HCT116 (cell line): ENCODE measurements around the gene PCNT. TPM values are rescaled to one million over a fixed set of nuclear protein-coding genes. Genes with fewer than 3 reads are reported as not detected.

Experiments
- ATAC-seq: fragments of 200-7000 bp; cut with Tn5 transposase; 2 replicates; pipeline ENCODE4 v1.9.1; 2020; ENCODE audit warnings: mild to moderate bottlenecking, moderate library complexity
- BruUV-seq: library from RNA; stranded (reverse); fragments of 400-500 nt; replicated peaks from 2 replicates; lab custom pipeline; 2021; lab: Mats Ljungman, UMichigan
- CTCF ChIA-PET: fragments of 300-600 bp; sonication (Branson Sonifier 250); formaldehyde crosslinking; loops from one replicate; lab custom pipeline; 2021; ENCODE audit warnings: antibody characterized with exemption; lab: Charles Lee
- POLR2A ChIA-PET: fragments of 300-600, 350-600 bp; sonication (Branson Sonifier 250); formaldehyde crosslinking; loops from one replicate; lab custom pipeline; 2021; ENCODE audit warnings: antibody characterized with exemption; lab: Charles Lee
- RAD21 ChIA-PET, 2 experiments: fragments of 300-600 bp; sonication (Branson Sonifier 250); formaldehyde crosslinking; loops; one replicate each; lab custom pipeline; 2023; ENCODE audit warnings: low total read pairs in 2 of 2; ENCODE audit not compliant: uncharacterized antibody in 2 of 2, unreplicated experiment in 2 of 2, low non-redundant PET in 1 of 2; lab: Charles Lee
- DNase-seq: peaks from one replicate; pipeline ENCODE4 v3.0.0-alpha.2; 2010; ENCODE audit warnings: low read depth, low spot score
- H2AFZ ChIP-seq: fragments of 200-600 bp; shearing (Covaris generic), sonication (generic); 2 replicates; pipeline ENCODE4 v1.6.1; 2017; ENCODE audit warnings: low read depth, mixed run types, mixed read lengths, antibody characterized with exemption, low read length; ENCODE audit not compliant: poor library complexity, severe bottlenecking
- H3K27ac ChIP-seq: 2 replicates; pipeline ENCODE4 v1.5.1; 2012; ENCODE audit warnings: low read depth, low read length
- H3K27me3 ChIP-seq: fragments of 200-600 bp; sonication (generic); 2 replicates; pipeline ENCODE4 v1.6.1; 2016; ENCODE audit warnings: mixed run types, low read length, mixed read lengths; ENCODE audit not compliant: insufficient read depth
- H3K36me3 ChIP-seq, 2 experiments: fragments of 200-500 bp in 1 of 2; fragments of 200-600 bp in 1 of 2; sonication (Bioruptor generic) in 1 of 2; sonication (generic) in 1 of 2; 2 replicates each; pipeline versions ENCODE4 v1.5.1 to v1.6.1; 2014 to 2016; ENCODE audit warnings: low read length in 2 of 2, inconsistent platforms in 1 of 2, mixed read lengths in 1 of 2, mixed run types in 1 of 2; ENCODE audit not compliant: insufficient read depth in 2 of 2, control insufficient read depth in 1 of 2
- H3K4me1 ChIP-seq, 2 experiments: fragments of 200-600 bp in 1 of 2; sonication (generic) in 1 of 2; 2 replicates each; pipeline versions ENCODE4 v1.5.1 to v1.6.1; 2012 to 2017; ENCODE audit warnings: low read length in 2 of 2, inconsistent platforms in 1 of 2, mild to moderate bottlenecking in 1 of 2, mixed read lengths in 1 of 2, mixed run types in 1 of 2, moderate library complexity in 1 of 2; ENCODE audit not compliant: insufficient read depth in 2 of 2, control insufficient read depth in 1 of 2
- H3K4me2 ChIP-seq: fragments of 200-600 bp; sonication (generic); 2 replicates; pipeline ENCODE4 v1.6.1; 2017; ENCODE audit warnings: mixed run types, low read length, mixed read lengths
- H3K4me3 ChIP-seq, 2 experiments: fragments of 200-600 bp in 1 of 2; sonication (generic) in 1 of 2; replicated peaks in 1 of 2; 2 replicates each; pipeline ENCODE4 v1.5.1; 2011 to 2016; ENCODE audit warnings: low read length in 2 of 2, control low read depth in 1 of 2, low read depth in 1 of 2, mild to moderate bottlenecking in 1 of 2, mixed read lengths in 1 of 2, mixed run types in 1 of 2
- H3K79me2 ChIP-seq: fragments of 200-600 bp; sonication (generic); 2 replicates; pipeline ENCODE4 v1.6.1; 2017; ENCODE audit warnings: mild to moderate bottlenecking, mixed run types, low read length, moderate library complexity, mixed read lengths; ENCODE audit not compliant: insufficient read depth
- H3K9ac ChIP-seq: fragments of 200-600 bp; sonication (generic); 2 replicates; pipeline ENCODE4 v1.6.1; 2016; ENCODE audit warnings: low read length, mixed read lengths
- H3K9me2 ChIP-seq: fragments of 200-600 bp; sonication (generic), shearing (Covaris generic); 2 replicates; pipeline ENCODE4 v1.6.1; 2017; ENCODE audit warnings: mixed run types, mild to moderate bottlenecking, moderate library complexity; ENCODE audit not compliant: insufficient read depth
- H3K9me3 ChIP-seq, 2 experiments: fragments of 200-500 bp in 1 of 2; fragments of 200-600 bp in 1 of 2; sonication (Bioruptor generic) in 1 of 2; sonication (generic) in 1 of 2; 2 replicates each; pipeline ENCODE4 v1.6.1; 2014 to 2017; ENCODE audit warnings: low read length in 2 of 2, mixed read lengths in 2 of 2, inconsistent platforms in 1 of 2, low read depth in 1 of 2, mild to moderate bottlenecking in 1 of 2, mixed run types in 1 of 2, moderate library complexity in 1 of 2; ENCODE audit not compliant: control insufficient read depth in 1 of 2, insufficient read depth in 1 of 2
- H4K20me1 ChIP-seq: fragments of 200-600 bp; sonication (generic), shearing (Covaris generic); 2 replicates; pipeline ENCODE4 v1.6.1; 2017; ENCODE audit warnings: mixed run types, mild to moderate bottlenecking, moderate library complexity; ENCODE audit not compliant: insufficient read depth
- CBX3 ChIP-seq: IDR thresholded peaks from 2 replicates; pipeline ENCODE4 v1.6.1; 2012; ENCODE audit warnings: low read depth
- CEBPB ChIP-seq: IDR thresholded peaks from 2 replicates; pipeline ENCODE4 v1.6.1; 2012; ENCODE audit warnings: low read depth
- ELF1 ChIP-seq: IDR thresholded peaks from 2 replicates; pipeline ENCODE4 v1.6.1; 2012; ENCODE audit warnings: low read depth, borderline replicate concordance
- EZH2 ChIP-seq: fragments of 200-600 bp; sonication (generic); IDR thresholded peaks from 2 replicates; pipeline ENCODE4 v1.6.1; 2017; ENCODE audit warnings: antibody characterized with exemption, mixed run types
- EZH2phosphoT487 ChIP-seq: fragments of 200-600 bp; IDR thresholded peaks from 2 replicates; pipeline ENCODE4 v1.6.1; 2018; ENCODE audit warnings: antibody characterized with exemption, borderline replicate concordance
- JUND ChIP-seq: IDR thresholded peaks from 2 replicates; pipeline ENCODE4 v1.6.1; 2012
- POLR2A ChIP-seq: IDR thresholded peaks from 2 replicates; pipeline ENCODE4 v1.7.0; 2011; ENCODE audit warnings: borderline replicate concordance; ENCODE audit not compliant: insufficient read depth, insufficient read length; ENCODE audit errors: extremely low read depth
- POLR2AphosphoS5 ChIP-seq: IDR thresholded peaks from 2 replicates; pipeline ENCODE4 v1.6.1; 2011; ENCODE audit warnings: mild to moderate bottlenecking, low read depth, low read length, moderate library complexity
- RAD21 ChIP-seq: IDR thresholded peaks from 2 replicates; pipeline ENCODE4 v1.6.1; 2012; ENCODE audit warnings: low read depth, mild to moderate bottlenecking
- SP1 ChIP-seq: IDR thresholded peaks from 2 replicates; pipeline ENCODE4 v1.6.1; 2012; ENCODE audit warnings: low read depth
- SRF ChIP-seq: IDR thresholded peaks from 2 replicates; pipeline ENCODE4 v1.6.1; 2012; ENCODE audit warnings: low read depth
- ZFX ChIP-seq: fragments of 450-650 bp; IDR thresholded peaks from 2 replicates; pipeline ENCODE4 v1.6.1; 2017
- ZNF274 ChIP-seq: fragments of 200-500 bp; sonication (Bioruptor generic); IDR thresholded peaks from 2 replicates; pipeline ENCODE4 v1.6.1; 2014; ENCODE audit warnings: mild to moderate bottlenecking, low read depth, low read length, inconsistent platforms
- intact Hi-C: fragments of 100-400 bp; cut with micrococcal nuclease; formaldehyde crosslinking; loops from 2 replicates; pipeline ENCODE4 v1.10.0; 2022
- total RNA-seq: library from RNA; stranded (reverse); gene quantifications from one replicate; pipeline ENCODE4 v1.2.1, GENCODE V29; 2021; ENCODE audit not compliant: unreplicated experiment
- TF ChIP-seq, protein P1 (sequence below): IDR thresholded peaks from 2 replicates; pipeline ENCODE4 v1.6.1; 2012
- TF ChIP-seq, protein P2 (sequence below): IDR thresholded peaks from 2 replicates; pipeline ENCODE4 v1.6.1; 2011; ENCODE audit warnings: mild to moderate bottlenecking, low read length, moderate library complexity; ENCODE audit not compliant: insufficient replicate concordance; ENCODE audit errors: extremely low read depth
- TF ChIP-seq, protein P3 (sequence below): IDR thresholded peaks from 2 replicates; pipeline ENCODE4 v1.6.1; 2012
- TF ChIP-seq, protein P4 (sequence below), 3 experiments: fragments of 200-600 bp in 1 of 3; sonication (generic) in 1 of 3; IDR thresholded peaks in 2 of 3; conservative IDR thresholded peaks in 1 of 3; 2 replicates each; pipeline ENCODE4 v1.5.1; 2012 to 2017; ENCODE audit warnings: low read depth in 2 of 3, low read length in 2 of 3, antibody characterized with exemption in 1 of 3, borderline replicate concordance in 1 of 3, control low read depth in 1 of 3, mild to moderate bottlenecking in 1 of 3, mixed read lengths in 1 of 3, mixed run types in 1 of 3, moderate library complexity in 1 of 3; ENCODE audit not compliant: insufficient read depth in 1 of 3

PCNT gene
- total RNA-seq, 1 experiment from 2014 or later = 43.6 TPM

DNA sequence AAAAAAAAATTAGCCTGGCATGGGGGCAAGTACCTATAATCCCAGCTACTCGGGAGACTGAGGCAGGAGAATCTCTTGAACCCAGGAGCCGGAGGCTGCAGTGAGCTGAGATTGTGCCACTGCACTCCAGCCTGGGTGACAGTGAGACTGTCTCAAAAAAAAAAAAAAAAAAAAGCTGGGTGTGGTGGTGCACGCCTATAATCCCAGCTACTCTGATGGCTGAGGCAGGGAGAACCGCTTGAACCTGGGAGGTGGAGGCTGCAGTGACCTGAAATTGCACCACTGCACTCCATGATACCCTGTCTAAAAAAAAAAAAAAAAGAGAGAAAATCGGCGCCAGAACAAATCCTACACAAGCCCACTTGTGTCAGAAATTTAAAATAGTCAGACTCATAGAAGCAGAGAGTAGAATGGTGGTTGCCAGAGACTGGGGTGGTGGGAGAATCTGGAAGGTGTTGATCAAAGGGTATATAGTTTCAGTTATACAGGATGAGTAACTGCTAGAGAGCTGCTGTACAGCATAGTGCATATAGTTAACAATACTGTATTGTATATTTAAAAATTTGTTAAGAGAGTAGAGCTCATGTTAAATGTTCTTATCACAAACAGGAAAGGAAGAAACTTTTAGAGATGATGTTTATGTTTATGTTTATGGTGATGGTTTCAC, 144.3 kb downstream of the PCNT start:
- Histone ChIP-seq H3K9me2 (no peaks in the 10 kb centered on the region), H3K79me2 (peaks cover 33% of the 10 kb centered on the region), H3K4me3 (no peak overlapping the region), H3K27ac (no peak overlapping the region), H3K9me3 (no peaks in the 10 kb centered on the region), H3K36me3 (no peaks in the 10 kb centered on the region; a peak in 1 of 4 replicates), H4K20me1 (no peaks in the 10 kb centered on the region), H3K9ac (no peak overlapping the region), H3K4me1 (no peaks in the 10 kb centered on the region), H2AFZ (no peak overlapping the region), H3K4me2 (no peak overlapping the region), H3K27me3 (no peaks in the 10 kb centered on the region)
- ChIA-PET CTCF (no interaction called here), POLR2A (no interaction called here), RAD21 (no interaction called here)
- DNase-seq = no peak
- intact Hi-C loops = no loop called here
- TF ChIP-seq, protein P1, sequence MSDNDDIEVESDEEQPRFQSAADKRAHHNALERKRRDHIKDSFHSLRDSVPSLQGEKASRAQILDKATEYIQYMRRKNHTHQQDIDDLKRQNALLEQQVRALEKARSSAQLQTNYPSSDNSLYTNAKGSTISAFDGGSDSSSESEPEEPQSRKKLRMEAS = no peak
- no peak for TF ChIP-seq RAD21
- no peak for TF ChIP-seq EZH2
- no peak for TF ChIP-seq CBX3
- no peak for TF ChIP-seq SP1
- no peak for TF ChIP-seq EZH2phosphoT487
- TF ChIP-seq ZNF274 = no peak
- TF ChIP-seq ZFX = no peak
- TF ChIP-seq POLR2AphosphoS5 = no peak
- TF ChIP-seq ELF1 = no peak
- no peak for TF ChIP-seq POLR2A
- TF ChIP-seq, protein P2, sequence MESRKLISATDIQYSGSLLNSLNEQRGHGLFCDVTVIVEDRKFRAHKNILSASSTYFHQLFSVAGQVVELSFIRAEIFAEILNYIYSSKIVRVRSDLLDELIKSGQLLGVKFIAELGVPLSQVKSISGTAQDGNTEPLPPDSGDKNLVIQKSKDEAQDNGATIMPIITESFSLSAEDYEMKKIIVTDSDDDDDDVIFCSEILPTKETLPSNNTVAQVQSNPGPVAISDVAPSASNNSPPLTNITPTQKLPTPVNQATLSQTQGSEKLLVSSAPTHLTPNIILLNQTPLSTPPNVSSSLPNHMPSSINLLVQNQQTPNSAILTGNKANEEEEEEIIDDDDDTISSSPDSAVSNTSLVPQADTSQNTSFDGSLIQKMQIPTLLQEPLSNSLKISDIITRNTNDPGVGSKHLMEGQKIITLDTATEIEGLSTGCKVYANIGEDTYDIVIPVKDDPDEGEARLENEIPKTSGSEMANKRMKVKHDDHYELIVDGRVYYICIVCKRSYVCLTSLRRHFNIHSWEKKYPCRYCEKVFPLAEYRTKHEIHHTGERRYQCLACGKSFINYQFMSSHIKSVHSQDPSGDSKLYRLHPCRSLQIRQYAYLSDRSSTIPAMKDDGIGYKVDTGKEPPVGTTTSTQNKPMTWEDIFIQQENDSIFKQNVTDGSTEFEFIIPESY = no peak
- no peak for TF ChIP-seq JUND
- TF ChIP-seq, protein P3, sequence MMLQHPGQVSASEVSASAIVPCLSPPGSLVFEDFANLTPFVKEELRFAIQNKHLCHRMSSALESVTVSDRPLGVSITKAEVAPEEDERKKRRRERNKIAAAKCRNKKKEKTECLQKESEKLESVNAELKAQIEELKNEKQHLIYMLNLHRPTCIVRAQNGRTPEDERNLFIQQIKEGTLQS = no peak
- no peak for TF ChIP-seq SRF
- TF ChIP-seq, protein P4, sequence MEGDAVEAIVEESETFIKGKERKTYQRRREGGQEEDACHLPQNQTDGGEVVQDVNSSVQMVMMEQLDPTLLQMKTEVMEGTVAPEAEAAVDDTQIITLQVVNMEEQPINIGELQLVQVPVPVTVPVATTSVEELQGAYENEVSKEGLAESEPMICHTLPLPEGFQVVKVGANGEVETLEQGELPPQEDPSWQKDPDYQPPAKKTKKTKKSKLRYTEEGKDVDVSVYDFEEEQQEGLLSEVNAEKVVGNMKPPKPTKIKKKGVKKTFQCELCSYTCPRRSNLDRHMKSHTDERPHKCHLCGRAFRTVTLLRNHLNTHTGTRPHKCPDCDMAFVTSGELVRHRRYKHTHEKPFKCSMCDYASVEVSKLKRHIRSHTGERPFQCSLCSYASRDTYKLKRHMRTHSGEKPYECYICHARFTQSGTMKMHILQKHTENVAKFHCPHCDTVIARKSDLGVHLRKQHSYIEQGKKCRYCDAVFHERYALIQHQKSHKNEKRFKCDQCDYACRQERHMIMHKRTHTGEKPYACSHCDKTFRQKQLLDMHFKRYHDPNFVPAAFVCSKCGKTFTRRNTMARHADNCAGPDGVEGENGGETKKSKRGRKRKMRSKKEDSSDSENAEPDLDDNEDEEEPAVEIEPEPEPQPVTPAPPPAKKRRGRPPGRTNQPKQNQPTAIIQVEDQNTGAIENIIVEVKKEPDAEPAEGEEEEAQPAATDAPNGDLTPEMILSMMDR (IDR thresholded peaks at IDR 0.05 in 2 of 3, conservative IDR thresholded peaks at IDR 0.05 in 1 of 3; ENCODE audit: borderline replicate concordance in 1 of 3, insufficient read depth in 1 of 3, low read depth in 2 of 3, low read length in 2 of 3) = no peak
- no peak for TF ChIP-seq CEBPB
- BruUV-seq = no TSS peak
- no peak for ATAC-seq
